ENCODE measurements around the gene PERCC1. TPM values are rescaled to one million over a fixed set of nuclear protein-coding genes. Genes with fewer than 3 reads are reported as not detected.
"Not testable (repeated sequence)": the region's sequence is repeated elsewhere in the genome, so short reads cannot be mapped to it uniquely, and the experiment has no call there.

PERCC1 gene
- total and polyA plus RNA-seq, 9 donors, result 0.13 to 0.49 (median 0.25) TPM; not detected in 1

- 100% methylated on average over 1 of the region's 10 CpGs for WGBS (ENCODE audit: insufficient coverage)
- Histone ChIP-seq H3K4me1 (ENCODE audit: control insufficient read depth, insufficient read depth, low read length) (peaks cover 13% of the 10 kb centered on the region), H3K27ac (ENCODE audit: low read length) (no peak overlapping the region), H3K36me3 (ENCODE audit: control insufficient read depth, insufficient read depth, low read length) (no peaks in the 10 kb centered on the region), H3K4me3 (ENCODE audit: low read length) (no peak overlapping the region), H3K27me3 (ENCODE audit: control insufficient read depth, insufficient read depth, low read length) (no peaks in the 10 kb centered on the region), H3K9me3 (replicated peaks; ENCODE audit: control insufficient read depth, low read depth, low read length) (peaks cover 3% of the 10 kb centered on the region)
- no peak for DNase-seq
Measured at GRCh38 chr16:1477033-1477432, 46.2 kb downstream of the PERCC1 start.

GRCh38 chr16:1478937-1479336 is 48.1 kb downstream of the PERCC1 start:
- not testable (repeated sequence) for H3K36me3 ChIP-seq (ENCODE audit: control insufficient read depth, insufficient read depth, low read length); H3K27ac ChIP-seq (ENCODE audit: low read length); H3K4me1 ChIP-seq (ENCODE audit: control insufficient read depth, insufficient read depth, low read length); DNase-seq; H3K9me3 ChIP-seq (replicated peaks; ENCODE audit: control insufficient read depth, low read depth, low read length); H3K4me3 ChIP-seq (ENCODE audit: low read length); H3K27me3 ChIP-seq (ENCODE audit: control insufficient read depth, insufficient read depth, low read length)
- WGBS (ENCODE audit: insufficient coverage), result 91% methylated on average over 4 of the region's 9 CpGs

GRCh38 chr16:1481906-1482835 is 51.3 kb downstream of the PERCC1 start:
- no peak overlapping the region for H3K4me3 ChIP-seq (ENCODE audit: low read length)
- peaks cover 3% of the 10 kb centered on the region for H3K27me3 ChIP-seq (ENCODE audit: control insufficient read depth, insufficient read depth, low read length)
- H3K36me3 ChIP-seq (ENCODE audit: control insufficient read depth, insufficient read depth, low read length), result no peaks in the 10 kb centered on the region
- peaks cover 2% of the 10 kb centered on the region for H3K9me3 ChIP-seq (replicated peaks; ENCODE audit: control insufficient read depth, low read depth, low read length)
- DNase-seq, result no peak
- H3K27ac ChIP-seq (ENCODE audit: low read length), result no peak overlapping the region
- H3K4me1 ChIP-seq (ENCODE audit: control insufficient read depth, insufficient read depth, low read length), result no peaks in the 10 kb centered on the region
- WGBS (ENCODE audit: insufficient coverage), result 81% methylated on average over 23 of the region's 28 CpGs

Other genes with a start within 250 kb of the PERCC1 start
- gene TPSG1, start 205.8 kb upstream of the PERCC1 start, total RNA-seq, result not detected
- 1 to 10 TPM in 7 of 8 donors, under 1 TPM in 1; 0.98 to 3.7 (median 1.7) TPM for gene TPSG1, start 205.8 kb upstream of the PERCC1 start, polyA plus RNA-seq (ENCODE audit: insufficient read depth in 1 of 8, insufficient read length in 8 of 8, low replicate concordance in 1 of 8)
- 0.89 TPM for gene TPSB2, start 200.9 kb upstream of the PERCC1 start, total RNA-seq
- gene TPSB2, start 200.9 kb upstream of the PERCC1 start, polyA plus RNA-seq (ENCODE audit: insufficient read depth in 1 of 8, insufficient read length in 8 of 8, low replicate concordance in 1 of 8), result 1 to 10 TPM in 6 of 8 donors, under 1 TPM in 2; 0.71 to 2.8 (median 1.7) TPM
- 2.6 TPM for gene TPSAB1, start 190.4 kb upstream of the PERCC1 start, total RNA-seq
- gene TPSAB1, start 190.4 kb upstream of the PERCC1 start, polyA plus RNA-seq (ENCODE audit: insufficient read depth in 1 of 8, insufficient read length in 8 of 8, low replicate concordance in 1 of 8), result 1 to 10 TPM in 6 of 8 donors, under 1 TPM in 2; 0.53 to 3.8 (median 1.5) TPM
- gene TPSD1, start 175.0 kb upstream of the PERCC1 start, total RNA-seq, result not detected
- under 1 TPM in 3 of 8 donors, not detected in 5; 0.14 to 0.34 (median 0.30) TPM for gene TPSD1, start 175.0 kb upstream of the PERCC1 start, polyA plus RNA-seq (ENCODE audit: insufficient read depth in 1 of 8, insufficient read length in 8 of 8, low replicate concordance in 1 of 8)
- 30.0 TPM for gene UBE2I, start 121.4 kb upstream of the PERCC1 start, total RNA-seq
- gene UBE2I, start 121.4 kb upstream of the PERCC1 start, polyA plus RNA-seq (ENCODE audit: insufficient read depth in 1 of 8, insufficient read length in 8 of 8, low replicate concordance in 1 of 8), result 100 to 1,000 TPM in 6 of 8 donors, 10 to 100 TPM in 2; 89.7 to 114 (median 106) TPM
- 0.58 TPM for gene BAIAP3, start 97.4 kb upstream of the PERCC1 start, total RNA-seq
- 1 to 10 TPM in 2 of 8 donors, under 1 TPM in 6; 0.40 to 1.3 (median 0.85) TPM for gene BAIAP3, start 97.4 kb upstream of the PERCC1 start, polyA plus RNA-seq (ENCODE audit: insufficient read depth in 1 of 8, insufficient read length in 8 of 8, low replicate concordance in 1 of 8)
- 44.9 TPM for gene TSR3, start 79.2 kb upstream of the PERCC1 start, total RNA-seq
- 10 to 100 TPM; 40.9 to 62.3 (median 50.2) TPM for gene TSR3, start 79.2 kb upstream of the PERCC1 start, polyA plus RNA-seq (ENCODE audit: insufficient read depth in 1 of 8, insufficient read length in 8 of 8, low replicate concordance in 1 of 8)
- 38.9 TPM for gene GNPTG, start 79.1 kb upstream of the PERCC1 start, total RNA-seq
- gene GNPTG, start 79.1 kb upstream of the PERCC1 start, polyA plus RNA-seq (ENCODE audit: insufficient read depth in 1 of 8, insufficient read length in 8 of 8, low replicate concordance in 1 of 8), result 10 to 100 TPM; 37.6 to 46.8 (median 40.5) TPM
- 6.6 TPM for gene UNKL, start 16.4 kb upstream of the PERCC1 start, total RNA-seq
- gene UNKL, start 16.4 kb upstream of the PERCC1 start, polyA plus RNA-seq (ENCODE audit: insufficient read depth in 1 of 8, insufficient read length in 8 of 8, low replicate concordance in 1 of 8), result 10 to 100 TPM in 1 of 8 donors, 1 to 10 TPM in 7; 6.6 to 12.9 (median 8.2) TPM
- gene UQCC4, start 10.3 kb upstream of the PERCC1 start, total RNA-seq, result 16.5 TPM
- gene UQCC4, start 10.3 kb upstream of the PERCC1 start, polyA plus RNA-seq (ENCODE audit: insufficient read depth in 1 of 8, insufficient read length in 8 of 8, low replicate concordance in 1 of 8), result 10 to 100 TPM; 11.6 to 13.8 (median 12.7) TPM
- gene CCDC154, start 13.5 kb downstream of the PERCC1 start, total RNA-seq, result 2.1 TPM
- 1 to 10 TPM in 7 of 8 donors, under 1 TPM in 1; 0.86 to 4.0 (median 2.1) TPM for gene CCDC154, start 13.5 kb downstream of the PERCC1 start, polyA plus RNA-seq (ENCODE audit: insufficient read depth in 1 of 8, insufficient read length in 8 of 8, low replicate concordance in 1 of 8)
- 18.8 TPM for gene CLCN7, start 44.0 kb downstream of the PERCC1 start, total RNA-seq
- 10 to 100 TPM; 25.1 to 43.3 (median 31.7) TPM for gene CLCN7, start 44.0 kb downstream of the PERCC1 start, polyA plus RNA-seq (ENCODE audit: insufficient read depth in 1 of 8, insufficient read length in 8 of 8, low replicate concordance in 1 of 8)
- gene PTX4, start 57.9 kb downstream of the PERCC1 start, total RNA-seq, result 0.40 TPM
- gene PTX4, start 57.9 kb downstream of the PERCC1 start, polyA plus RNA-seq (ENCODE audit: insufficient read depth in 1 of 8, insufficient read length in 8 of 8, low replicate concordance in 1 of 8), result 1 to 10 TPM in 1 of 8 donors, under 1 TPM in 7; 0.34 to 1.1 (median 0.74) TPM
- 14.5 TPM for gene TELO2, start 62.3 kb downstream of the PERCC1 start, total RNA-seq
- gene TELO2, start 62.3 kb downstream of the PERCC1 start, polyA plus RNA-seq (ENCODE audit: insufficient read depth in 1 of 8, insufficient read length in 8 of 8, low replicate concordance in 1 of 8), result 10 to 100 TPM; 26.3 to 40.4 (median 36.8) TPM
- gene TMEM204, start 102.6 kb downstream of the PERCC1 start, total RNA-seq, result 19.4 TPM
- gene TMEM204, start 102.6 kb downstream of the PERCC1 start, polyA plus RNA-seq (ENCODE audit: insufficient read depth in 1 of 8, insufficient read length in 8 of 8, low replicate concordance in 1 of 8), result 10 to 100 TPM; 14.6 to 22.2 (median 17.6) TPM
- 10.6 TPM for gene IFT140, start 181.0 kb downstream of the PERCC1 start, total RNA-seq
- 10 to 100 TPM in 6 of 8 donors, 1 to 10 TPM in 2; 8.7 to 14.5 (median 12.3) TPM for gene IFT140, start 181.0 kb downstream of the PERCC1 start, polyA plus RNA-seq (ENCODE audit: insufficient read depth in 1 of 8, insufficient read length in 8 of 8, low replicate concordance in 1 of 8)
- gene CRAMP1, start 181.3 kb downstream of the PERCC1 start, total RNA-seq, result 7.2 TPM
- 10 to 100 TPM; 12.3 to 19.1 (median 14.1) TPM for gene CRAMP1, start 181.3 kb downstream of the PERCC1 start, polyA plus RNA-seq (ENCODE audit: insufficient read depth in 1 of 8, insufficient read length in 8 of 8, low replicate concordance in 1 of 8)
- 28.2 TPM for gene JPT2, start 247.2 kb downstream of the PERCC1 start, total RNA-seq
- 10 to 100 TPM; 33.5 to 52.6 (median 39.7) TPM for gene JPT2, start 247.2 kb downstream of the PERCC1 start, polyA plus RNA-seq (ENCODE audit: insufficient read depth in 1 of 8, insufficient read length in 8 of 8, low replicate concordance in 1 of 8)